ENCODE results near the gene TICAM1. TPM values are rescaled to one million over a fixed set of nuclear protein-coding genes. Genes with fewer than 3 reads are reported as not detected.

Gene TICAM1
- total RNA-seq: 1 to 10 TPM; 7.5 to 8.3 (median 8.0) TPM

DNA sequence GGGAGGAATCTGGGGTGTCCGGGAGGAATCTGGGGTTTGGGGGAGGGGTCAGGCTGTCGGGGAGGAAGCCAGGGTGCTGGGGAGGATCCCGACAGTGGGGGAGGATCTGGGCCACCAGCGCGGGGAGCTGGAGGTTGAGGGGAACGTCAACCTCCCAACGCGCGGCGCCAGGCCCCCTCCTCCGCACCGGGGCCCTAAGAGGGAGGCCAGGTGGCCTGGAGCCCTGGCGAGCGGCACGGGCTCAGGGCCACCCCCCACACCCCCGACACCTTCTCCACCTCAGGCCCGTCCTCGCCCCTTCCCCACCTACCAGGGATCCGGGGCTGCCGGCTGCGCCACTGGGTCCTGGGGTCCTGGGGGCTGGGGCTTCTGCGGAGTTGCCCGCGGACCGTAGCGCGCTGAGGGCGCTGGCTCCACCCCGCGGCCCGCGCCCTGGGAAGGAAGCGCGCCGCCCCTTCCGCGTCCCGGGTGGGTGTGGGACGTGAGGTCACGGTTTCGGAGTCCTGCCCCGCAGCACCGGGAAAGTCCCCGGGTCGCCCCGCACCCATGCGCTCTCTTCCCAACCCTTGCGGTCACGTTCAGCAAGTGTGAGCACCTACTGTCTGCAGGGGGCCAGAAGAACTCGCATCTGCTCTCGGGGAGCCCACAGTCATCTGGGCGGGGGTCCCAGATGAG, at the start of gene TICAM1:
TSS of gene TICAM1 (minus strand) at position 409 of the 675 bp plus-strand sequence. CDS start 13,335 bp downstream, outside the sequence.
- intact Hi-C loops (cut with DNase I): no loop called here

DNA sequence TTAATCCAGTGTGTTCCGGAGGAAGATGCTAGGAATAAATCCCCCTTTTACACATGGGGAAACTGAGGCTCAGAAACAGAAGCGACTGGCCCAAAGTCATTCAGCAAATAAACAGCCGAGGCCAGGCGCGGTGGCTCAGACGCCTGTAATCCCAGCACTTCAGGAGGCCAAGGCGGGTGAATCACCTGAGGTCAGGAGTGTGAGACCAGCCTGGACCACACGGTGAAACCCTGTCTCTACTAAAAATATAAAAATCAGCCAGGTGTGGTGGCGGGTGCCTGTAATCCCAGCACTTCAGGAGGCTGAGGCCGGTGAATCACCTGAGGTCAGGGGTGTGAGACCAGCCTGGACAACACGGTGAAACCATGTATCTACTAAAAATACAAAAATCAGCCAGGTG, 47.5 kb upstream of the TICAM1 start:
- Histone ChIP-seq H3K4me3 (no peak overlapping the region), H3K4me1 (peaks cover 0 to 20% (median 17%) of the 10 kb centered on the region in 4 donors), H3K36me3 (no peaks in the 10 kb centered on the region), H3K27ac (replicated peaks in 1 of 4) (peak overlapping the region in 2 of 4 donors; percentile 62 to 66), H3K27me3 (peaks cover 0 to 13% (median 0%) of the 10 kb centered on the region in 4 donors), H3K9me3 (no peaks in the 10 kb centered on the region)
- no peak for TF ChIP-seq POLR2AphosphoS5 (IDR thresholded peaks at IDR 0.05)
- TF ChIP-seq, protein P1, sequence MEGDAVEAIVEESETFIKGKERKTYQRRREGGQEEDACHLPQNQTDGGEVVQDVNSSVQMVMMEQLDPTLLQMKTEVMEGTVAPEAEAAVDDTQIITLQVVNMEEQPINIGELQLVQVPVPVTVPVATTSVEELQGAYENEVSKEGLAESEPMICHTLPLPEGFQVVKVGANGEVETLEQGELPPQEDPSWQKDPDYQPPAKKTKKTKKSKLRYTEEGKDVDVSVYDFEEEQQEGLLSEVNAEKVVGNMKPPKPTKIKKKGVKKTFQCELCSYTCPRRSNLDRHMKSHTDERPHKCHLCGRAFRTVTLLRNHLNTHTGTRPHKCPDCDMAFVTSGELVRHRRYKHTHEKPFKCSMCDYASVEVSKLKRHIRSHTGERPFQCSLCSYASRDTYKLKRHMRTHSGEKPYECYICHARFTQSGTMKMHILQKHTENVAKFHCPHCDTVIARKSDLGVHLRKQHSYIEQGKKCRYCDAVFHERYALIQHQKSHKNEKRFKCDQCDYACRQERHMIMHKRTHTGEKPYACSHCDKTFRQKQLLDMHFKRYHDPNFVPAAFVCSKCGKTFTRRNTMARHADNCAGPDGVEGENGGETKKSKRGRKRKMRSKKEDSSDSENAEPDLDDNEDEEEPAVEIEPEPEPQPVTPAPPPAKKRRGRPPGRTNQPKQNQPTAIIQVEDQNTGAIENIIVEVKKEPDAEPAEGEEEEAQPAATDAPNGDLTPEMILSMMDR (IDR thresholded peaks at IDR 0.05): no peak
- TF ChIP-seq EP300 (IDR thresholded peaks at IDR 0.05): no peak
- TF ChIP-seq POLR2A (IDR thresholded peaks at IDR 0.05; ENCODE audit: low read depth): no peak
- no peak for DNase-seq (ENCODE audit: extremely low spot score)
- 89% methylated on average over 11 of the region's 11 CpGs for WGBS
- intact Hi-C loops (cut with DNase I): no loop called here

More for the DNA sequence above, at the start of gene TICAM1:
- peak; percentile 78 to 91 for TF ChIP-seq POLR2AphosphoS5 (IDR thresholded peaks at IDR 0.05)
- peak; percentile 81 for TF ChIP-seq POLR2A (IDR thresholded peaks at IDR 0.05; ENCODE audit: low read depth)
- TF ChIP-seq EP300 (IDR thresholded peaks at IDR 0.05): no peak
- TF ChIP-seq, protein P1 (IDR thresholded peaks at IDR 0.05): no peak
- Histone ChIP-seq H3K27ac (replicated peaks in 1 of 4) (peak within 1 kb of the TSS; percentile 90 to 94 (median 91)), H3K27me3 (no peaks in the 10 kb centered on the region), H3K36me3 (no peaks in the 10 kb centered on the region), H3K9me3 (no peaks in the 10 kb centered on the region), H3K4me3 (peak within 1 kb of the TSS; percentile 85 to 99 (median 96)), H3K4me1 (peaks cover 10 to 35% (median 26%) of the 10 kb centered on the region in 4 donors)
- under 1% methylated on average over 23 of the region's 52 CpGs for WGBS
- no peak for DNase-seq (ENCODE audit: extremely low spot score)

DNA sequence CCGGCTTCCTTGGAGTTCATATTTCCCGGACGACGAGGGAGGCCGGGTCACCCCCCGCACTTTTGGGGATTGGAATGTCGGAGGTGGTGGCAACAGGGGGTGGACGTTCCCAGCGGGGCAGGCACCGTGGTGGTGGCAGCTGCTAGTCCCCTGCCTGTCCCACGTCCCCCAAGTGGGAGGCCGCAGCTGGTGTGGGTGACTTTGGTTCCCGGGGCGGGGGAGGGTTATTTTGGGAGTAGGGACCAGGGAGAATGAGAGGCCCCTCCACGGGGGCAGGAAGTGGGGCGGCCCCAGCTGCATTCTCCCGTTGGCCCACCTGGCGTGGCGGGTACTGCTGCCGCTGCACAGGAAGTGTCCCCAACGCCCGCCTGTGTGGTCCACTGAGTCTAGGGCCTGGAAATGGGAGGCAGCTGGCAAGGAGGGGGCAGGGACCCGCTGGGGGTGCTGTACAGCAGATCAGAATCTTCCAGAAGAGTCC, 47.0 kb upstream of the TICAM1 start:
- peak overlapping the region; percentile 46 to 70 (median 64) for H3K27ac ChIP-seq (replicated peaks in 1 of 4)
- no peaks in the 10 kb centered on the region for H3K9me3 ChIP-seq
- intact Hi-C loops (cut with DNase I): no loop called here
- H3K27me3 ChIP-seq: peaks cover 0 to 13% (median 0%) of the 10 kb centered on the region in 4 donors
- WGBS: 40% methylated on average over 1 of the region's 23 CpGs
- no peaks in the 10 kb centered on the region for H3K36me3 ChIP-seq
- TF ChIP-seq EP300 (IDR thresholded peaks at IDR 0.05) (no peak), POLR2AphosphoS5 (IDR thresholded peaks at IDR 0.05) (no peak), POLR2A (IDR thresholded peaks at IDR 0.05; ENCODE audit: low read depth) (no peak)
- H3K4me1 ChIP-seq: peaks cover 0 to 20% (median 17%) of the 10 kb centered on the region in 4 donors
- DNase-seq (ENCODE audit: extremely low spot score): no peak
- H3K4me3 ChIP-seq: peak overlapping the region in 2 of 4 donors; percentile 4 to 12

DNA sequence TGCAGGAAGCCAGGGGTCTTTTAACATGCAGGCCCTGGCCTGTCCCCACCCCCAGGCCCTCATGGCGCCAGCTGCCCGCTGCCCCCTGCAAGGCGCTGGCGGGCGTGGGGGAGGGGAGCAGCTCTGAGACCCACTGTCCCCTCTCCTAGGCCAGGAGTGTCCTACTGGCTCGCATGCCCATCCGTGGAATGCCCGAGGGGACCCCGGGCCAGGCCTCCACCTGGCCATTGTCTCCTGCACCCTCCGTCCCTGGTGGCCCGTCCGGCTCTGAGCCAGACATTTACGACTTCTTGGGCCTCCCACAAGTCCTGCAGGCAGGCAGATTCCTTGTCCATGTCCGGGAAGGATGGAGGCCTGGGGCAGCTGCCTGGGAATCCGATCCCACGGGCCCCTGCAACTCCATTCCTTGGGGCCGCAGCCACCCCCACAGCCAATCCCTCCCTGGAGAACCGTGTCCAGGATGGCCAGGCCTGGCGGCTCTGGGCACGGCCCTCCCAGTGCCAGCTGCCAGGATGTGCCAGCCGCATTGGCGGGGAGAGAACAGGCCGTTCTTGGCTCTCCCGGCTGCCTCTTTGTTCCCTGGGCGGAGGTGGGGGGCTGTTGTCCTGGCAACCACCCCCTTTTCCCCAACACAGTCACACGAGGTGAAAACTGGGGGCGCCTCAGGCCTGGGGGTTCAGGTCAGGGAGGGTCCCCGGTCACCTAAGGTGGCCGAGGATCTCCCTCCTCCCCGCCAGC, 46.4 kb upstream of the TICAM1 start:
- 74% methylated on average over 8 of the region's 30 CpGs for WGBS
- intact Hi-C loops (cut with DNase I): no loop called here
- H3K27me3 ChIP-seq: peaks cover 0 to 13% (median 0%) of the 10 kb centered on the region in 4 donors

More for the DNA sequence above, 46.4 kb upstream of the TICAM1 start:
- peak overlapping the region; percentile 46 to 70 (median 64) for H3K27ac ChIP-seq (replicated peaks in 1 of 4)
- no peaks in the 10 kb centered on the region for H3K36me3 ChIP-seq
- peak overlapping the region in 2 of 4 donors; percentile 4 to 12 for H3K4me3 ChIP-seq
- no peak for DNase-seq (ENCODE audit: extremely low spot score)
- TF ChIP-seq EP300 (IDR thresholded peaks at IDR 0.05) (no peak), POLR2AphosphoS5 (IDR thresholded peaks at IDR 0.05) (no peak), POLR2A (IDR thresholded peaks at IDR 0.05; ENCODE audit: low read depth) (no peak)
- TF ChIP-seq, protein P1 (IDR thresholded peaks at IDR 0.05): no peak
- H3K9me3 ChIP-seq: no peaks in the 10 kb centered on the region
- H3K4me1 ChIP-seq: peaks cover 0 to 20% (median 17%) of the 10 kb centered on the region in 4 donors

Measured in esophagus muscularis mucosa (tissue), 4 donors.